Activated CD4-positive, alpha-beta T cell treated with anti-CD3 and anti-CD28 coated beads, Interleukin-2, amount 50 U/mL, for 24 hours (primary cell): ENCODE measurements around the gene ADD2.
"Not testable (repeated sequence)": the region's sequence is repeated elsewhere in the genome, so short reads cannot be mapped to it uniquely, and the experiment has no call there.

Experiments
- DNase-seq, 2 donors: peaks; one replicate each; pipeline ENCODE4 v3.0.0-alpha.2; 2020; ENCODE audit warnings: low read depth in 1 of 2, low spot score in 1 of 2

The ADD2 gene

GRCh38 chr2:70678576-70679143, 89.3 kb downstream of the ADD2 start:
- DNase-seq, result no peak

DNA sequence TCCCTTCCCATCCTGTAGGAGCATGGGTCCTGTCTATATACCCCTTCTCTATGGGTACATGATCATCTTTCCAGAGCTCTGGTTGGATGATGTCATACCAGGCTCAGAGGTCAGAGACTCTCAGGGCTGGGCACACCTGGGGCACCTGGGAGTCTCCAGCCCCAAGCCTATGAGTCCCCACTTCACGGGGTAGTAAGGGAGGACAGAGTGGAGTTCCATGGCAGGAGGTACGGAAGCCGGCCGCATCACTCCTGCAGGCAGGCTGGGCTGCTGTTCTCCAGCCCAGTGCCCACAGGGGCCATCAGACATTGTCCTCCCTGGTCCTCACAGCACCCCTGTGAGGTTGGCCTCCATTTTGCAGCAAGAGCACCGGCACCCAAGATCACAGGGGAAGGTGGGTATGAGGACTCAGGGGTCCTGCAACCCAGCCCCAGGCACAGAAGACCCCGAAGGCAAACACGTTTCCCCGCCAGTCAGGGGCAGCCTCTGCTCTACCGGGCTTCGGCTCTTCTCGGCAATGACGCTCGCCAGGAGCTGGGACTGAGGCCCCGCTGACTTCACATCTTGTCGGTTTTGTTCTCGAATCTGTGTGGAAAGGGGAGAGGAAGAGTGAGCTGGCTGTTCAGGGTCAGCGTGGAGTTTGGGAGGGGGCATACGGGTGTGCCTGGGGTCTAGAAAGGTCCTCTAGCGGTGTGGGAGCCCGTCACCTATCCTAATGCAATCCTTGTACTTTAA, 91.5 kb downstream of the ADD2 start:
- no peak for DNase-seq

DNA sequence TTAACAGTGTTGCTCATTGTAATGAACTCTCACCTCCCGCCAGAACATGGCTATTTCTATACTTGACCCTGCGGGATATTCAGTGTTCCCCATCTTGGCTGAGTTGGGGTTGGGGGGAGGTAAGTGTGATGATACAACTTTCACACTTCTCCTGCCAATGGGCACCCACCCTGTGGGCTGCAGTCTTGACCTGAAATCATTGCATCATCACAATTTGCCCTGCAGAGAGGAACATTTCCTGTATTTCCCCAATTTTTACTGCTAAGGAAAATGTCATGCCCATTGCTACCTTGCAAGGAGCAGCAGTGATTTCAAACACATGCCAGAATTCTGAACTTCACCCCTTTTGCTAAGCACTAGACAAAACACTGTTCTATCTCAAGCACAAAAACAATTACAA, 92.1 kb downstream of the ADD2 start:
- no peak for DNase-seq

DNA sequence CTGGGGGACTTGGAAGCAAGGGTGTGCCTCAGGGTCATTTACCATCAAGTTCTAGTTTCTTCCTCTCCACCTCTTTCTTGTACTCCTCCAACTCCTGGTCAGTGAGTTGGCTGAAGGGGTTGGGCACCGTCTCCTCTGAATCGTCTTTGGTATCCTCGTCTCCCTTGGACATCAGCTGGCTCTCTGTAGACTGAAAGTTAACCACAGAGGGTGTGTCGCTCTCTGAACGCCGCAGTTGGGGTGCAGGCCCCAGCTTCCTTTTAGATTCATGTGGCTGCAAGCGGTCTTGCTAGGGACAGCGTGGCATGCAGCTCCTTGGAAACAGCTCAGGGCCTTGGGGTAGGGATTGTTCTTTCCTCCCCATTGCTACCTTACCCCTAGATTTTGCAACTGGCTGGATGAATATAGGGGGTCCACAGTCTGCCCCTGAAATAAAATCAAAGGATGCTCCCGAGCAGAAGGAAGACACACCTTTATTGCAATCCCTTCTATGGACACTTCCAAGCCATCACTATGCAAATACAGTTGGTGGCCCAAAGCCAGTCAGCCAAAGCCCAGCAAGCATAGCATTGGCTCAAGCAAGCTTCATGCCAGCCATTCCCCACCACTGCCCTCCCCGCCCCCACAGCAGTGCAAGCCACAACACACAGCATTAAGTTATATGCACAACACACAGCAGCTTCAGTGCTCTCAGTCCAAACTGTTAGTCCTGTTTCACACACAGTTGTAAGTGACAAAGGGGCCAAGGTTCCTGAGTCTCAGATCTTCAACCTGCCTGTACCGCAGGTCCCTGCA, 93.2 kb downstream of the ADD2 start:
- no peak for DNase-seq

DNA sequence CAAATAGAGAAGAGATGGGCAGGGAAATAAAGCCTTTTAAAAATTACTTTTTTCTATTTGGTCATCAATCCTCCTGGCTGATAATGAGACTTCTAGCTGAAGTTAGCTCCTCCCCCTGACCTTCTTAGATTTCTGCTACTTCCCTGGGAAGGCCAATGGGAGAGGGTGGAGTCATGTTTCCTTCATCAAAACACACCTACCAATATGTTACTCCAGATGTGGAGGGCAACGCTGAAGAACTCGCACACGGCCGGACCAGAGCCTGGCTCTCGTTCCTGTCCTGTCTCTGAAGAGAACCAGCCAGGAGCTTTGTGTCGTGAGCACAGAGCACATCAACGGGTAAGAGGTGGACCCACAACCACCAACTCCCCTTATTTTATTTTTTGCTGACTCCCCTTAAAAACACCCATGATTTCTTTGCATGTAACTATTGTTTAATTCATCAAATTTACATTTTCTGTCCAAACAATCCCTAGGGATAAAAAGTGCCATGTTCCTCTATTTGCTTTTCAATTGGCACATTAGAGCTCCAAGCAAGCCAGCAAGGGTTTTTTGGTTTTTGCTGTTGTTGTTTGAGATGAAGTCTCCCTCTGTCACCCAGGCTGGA, 94.9 kb downstream of the ADD2 start:
- no peak for DNase-seq

GRCh38 chr2:70671092-70671675, 96.8 kb downstream of the ADD2 start:
- no peak for DNase-seq

DNA sequence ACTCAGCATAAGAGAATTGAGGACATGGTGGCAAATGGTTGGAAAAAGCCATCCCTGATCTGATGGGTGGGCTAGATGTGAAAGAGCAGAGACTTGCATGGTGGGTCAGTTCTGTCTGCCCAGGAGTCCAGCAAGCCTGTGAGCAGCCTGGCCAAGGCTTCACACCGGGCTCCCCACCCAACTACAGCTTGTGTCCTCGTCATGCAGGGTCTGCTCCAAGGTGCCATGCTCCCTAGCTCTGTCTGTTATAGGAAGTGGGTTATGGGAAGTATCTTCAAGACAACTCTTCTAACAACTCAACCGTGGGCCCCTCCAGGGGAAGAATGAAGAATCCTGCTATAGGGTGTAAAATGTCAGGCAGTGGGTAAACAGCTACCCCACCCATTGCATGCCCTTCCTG, 97.4 kb downstream of the ADD2 start:
- DNase-seq, result no peak

- no peak for DNase-seq
Measured at GRCh38 chr2:70670202-70670601, 97.8 kb downstream of the ADD2 start.

DNA sequence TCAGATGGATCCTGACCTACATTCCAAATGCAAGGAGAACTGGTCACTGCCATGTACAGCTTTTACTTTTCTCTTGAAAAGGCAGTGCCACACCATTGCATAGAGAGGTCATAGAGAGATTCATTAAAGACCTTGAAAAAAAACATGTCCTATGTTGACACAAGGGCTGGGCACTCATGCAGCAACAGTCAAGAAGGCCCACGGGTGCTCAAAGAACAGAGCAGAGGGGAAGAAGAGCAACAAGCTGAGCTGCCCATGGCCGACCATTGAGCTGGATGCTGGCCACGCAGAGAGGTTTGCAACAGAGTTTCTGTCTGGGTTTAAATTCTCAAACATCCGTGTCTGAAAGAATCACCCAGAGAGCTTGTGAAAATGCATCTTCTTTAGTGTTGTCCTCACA, 99.1 kb downstream of the ADD2 start:
- no peak for DNase-seq

- DNase-seq, result no peak
Measured at GRCh38 chr2:70668432-70668831, 99.6 kb downstream of the ADD2 start.

GRCh38 chr2:70664525-70664924, 103.5 kb downstream of the ADD2 start:
- DNase-seq, result no peak

- no peak for DNase-seq
Measured at GRCh38 chr2:70663411-70663810, 104.6 kb downstream of the ADD2 start.

DNA sequence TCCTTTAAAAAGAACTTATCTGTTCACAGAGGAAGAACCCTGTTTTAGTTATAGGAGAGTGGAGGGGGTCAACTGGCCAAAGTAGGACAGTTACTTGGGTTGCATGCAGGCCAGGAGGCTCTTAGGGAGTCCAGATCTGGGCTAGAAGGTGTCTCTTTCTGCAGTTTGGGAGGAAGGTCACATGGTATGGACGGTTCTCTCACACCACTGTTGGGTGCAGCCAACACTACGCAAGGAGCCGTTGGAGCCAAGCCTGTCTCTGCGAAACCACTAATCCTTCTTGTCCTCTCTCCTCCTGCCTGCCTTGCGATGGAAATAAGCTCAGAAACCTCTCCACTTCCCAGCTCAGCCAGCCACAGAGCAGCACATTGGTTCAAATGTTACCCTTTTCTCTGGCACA, 108.4 kb downstream of the ADD2 start:
- no peak for DNase-seq

GRCh38 chr2:70658476-70658875, 109.5 kb downstream of the ADD2 start:
- DNase-seq, result no peak

DNA sequence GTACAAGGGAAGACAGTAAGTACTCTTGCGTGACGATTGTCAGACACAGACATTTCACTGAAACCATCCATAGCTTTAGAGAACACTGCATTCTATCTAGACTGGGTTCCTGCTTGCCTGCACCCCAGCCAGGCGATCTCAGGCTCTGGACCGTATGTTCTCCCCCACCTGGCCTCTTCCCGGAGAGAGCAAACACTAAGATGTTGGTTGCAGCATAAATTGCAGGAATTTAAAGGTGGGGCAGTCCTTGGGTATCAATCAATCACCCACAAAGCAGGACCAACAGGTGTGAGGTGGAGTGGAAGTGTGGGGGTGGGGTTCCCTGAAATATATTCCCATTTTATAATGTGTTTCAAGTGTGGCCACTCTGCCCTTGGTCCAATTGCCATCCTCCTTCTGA, 110.8 kb downstream of the ADD2 start:
- DNase-seq, result no peak

- DNase-seq, result no peak
Measured at GRCh38 chr2:70656421-70657010, 111.5 kb downstream of the ADD2 start.

- no peak for DNase-seq
Measured at GRCh38 chr2:70655786-70656185, 112.2 kb downstream of the ADD2 start.

DNA sequence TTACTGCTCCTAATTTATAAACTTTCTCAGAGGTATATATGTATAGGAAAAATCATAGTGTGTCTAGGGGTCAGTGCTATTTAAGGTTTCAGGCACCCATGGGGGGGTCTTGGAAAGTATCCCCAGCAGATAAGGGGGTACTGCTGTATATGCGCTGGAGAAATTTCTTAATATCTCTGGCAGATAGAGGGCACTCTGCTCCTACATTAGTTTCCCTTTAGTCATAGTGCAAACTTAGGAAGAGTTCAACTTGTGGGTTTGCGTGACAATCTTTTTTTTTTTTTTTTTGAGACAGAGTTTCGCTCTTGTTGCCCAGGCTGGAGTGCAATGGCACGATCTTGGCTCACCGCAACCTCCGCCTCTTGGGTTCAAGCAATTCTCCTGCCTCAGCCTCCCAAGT, 112.8 kb downstream of the ADD2 start:
- not testable (repeated sequence) for DNase-seq

GRCh38 chr2:70651727-70652126, 116.3 kb downstream of the ADD2 start:
- DNase-seq, result no peak

- DNase-seq, result no peak
Measured at GRCh38 chr2:70651014-70651413, 117.0 kb downstream of the ADD2 start.

DNA sequence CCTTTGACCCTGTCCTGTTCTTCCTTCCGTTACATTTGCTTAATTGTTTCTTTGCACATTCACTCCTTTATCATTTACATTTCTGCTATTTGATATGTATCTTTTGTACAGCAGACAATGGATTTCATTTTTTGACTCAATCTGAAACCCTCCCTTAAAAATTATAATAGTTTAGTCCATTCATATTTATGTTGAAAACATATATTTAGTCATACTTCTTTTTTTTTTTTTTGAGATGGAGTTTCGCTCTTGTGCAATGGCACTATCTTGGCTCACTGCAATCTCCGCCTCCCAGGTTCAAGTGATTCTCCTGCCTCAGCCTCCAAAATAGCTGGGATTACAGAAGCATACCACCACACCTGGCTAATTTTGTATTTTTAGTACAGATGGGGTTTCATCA, 119.0 kb downstream of the ADD2 start:
- DNase-seq, result no peak
